ENCODE results near the gene TMEM161B.
"Not testable (repeated sequence)": the region's sequence is repeated elsewhere in the genome, so short reads cannot be mapped to it uniquely, and the experiment has no call there.

The TMEM161B gene

DNA sequence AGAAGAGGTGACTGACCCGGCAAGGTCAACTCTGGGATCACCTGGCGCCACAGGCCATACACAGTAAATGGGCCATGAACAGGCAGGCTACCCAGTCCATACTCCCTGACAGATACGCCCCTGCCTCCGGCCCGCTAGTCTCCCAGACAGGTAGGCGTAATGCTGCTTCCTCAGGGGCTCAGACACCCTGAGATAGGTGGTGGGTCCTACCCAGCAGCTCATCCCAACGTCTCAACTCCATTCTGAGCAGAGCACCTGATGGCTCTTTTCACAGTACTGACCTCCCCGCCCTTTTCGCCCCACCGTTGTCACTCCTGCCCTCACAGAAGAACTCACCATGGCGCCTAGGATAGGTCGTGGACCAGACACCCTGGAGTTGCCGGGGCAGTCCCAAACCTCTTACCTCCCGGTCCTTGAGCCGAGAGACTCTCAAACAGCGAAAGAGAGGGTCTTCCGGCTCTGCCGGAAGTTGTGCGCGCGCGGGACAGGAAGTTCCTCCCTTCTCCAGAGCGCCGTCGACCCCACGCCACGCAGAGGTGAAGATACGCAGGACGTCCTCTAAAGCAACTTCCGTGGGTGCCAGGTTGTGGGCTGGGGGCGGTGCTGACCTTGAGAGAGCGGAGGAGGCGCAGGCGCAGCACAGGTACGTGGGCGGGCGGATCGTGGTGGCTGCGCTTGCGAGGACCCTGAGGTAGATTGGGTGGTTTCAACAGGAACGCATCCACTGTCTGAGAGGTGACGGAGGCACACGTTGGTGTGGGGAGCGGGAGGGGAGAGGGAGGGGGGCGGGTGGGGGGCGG, at the start of gene TMEM161B:
TMEM161B (minus strand) TSS at position 461 of the 800 bp plus-strand sequence; CDS start at position 339, 122 bp downstream.
- DNase-seq (ENCODE audit: low read depth in 2 of 2) = peak; percentile 90 to 96

DNA sequence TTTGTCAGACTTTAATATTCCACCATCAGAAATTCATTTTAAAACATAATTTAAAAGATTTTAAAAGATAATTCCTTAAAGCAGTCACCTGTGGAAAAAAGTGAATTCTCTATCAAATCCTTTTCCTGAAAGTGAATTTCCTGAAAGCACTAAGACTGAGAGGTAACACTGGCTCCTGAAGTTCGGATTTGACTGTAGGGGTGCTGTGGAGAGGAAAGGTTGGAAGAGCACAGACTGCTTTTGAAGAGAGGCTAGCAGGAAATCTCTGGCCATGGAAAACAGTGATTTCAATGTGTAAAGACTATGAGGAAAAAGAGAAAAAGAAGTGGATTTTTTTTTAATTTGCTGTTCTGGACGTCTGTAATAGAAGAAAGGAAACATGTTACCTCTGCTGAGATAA, 35.7 kb upstream of the TMEM161B start:
- DNase-seq (ENCODE audit: low read depth in 2 of 2) = no peak

DNA sequence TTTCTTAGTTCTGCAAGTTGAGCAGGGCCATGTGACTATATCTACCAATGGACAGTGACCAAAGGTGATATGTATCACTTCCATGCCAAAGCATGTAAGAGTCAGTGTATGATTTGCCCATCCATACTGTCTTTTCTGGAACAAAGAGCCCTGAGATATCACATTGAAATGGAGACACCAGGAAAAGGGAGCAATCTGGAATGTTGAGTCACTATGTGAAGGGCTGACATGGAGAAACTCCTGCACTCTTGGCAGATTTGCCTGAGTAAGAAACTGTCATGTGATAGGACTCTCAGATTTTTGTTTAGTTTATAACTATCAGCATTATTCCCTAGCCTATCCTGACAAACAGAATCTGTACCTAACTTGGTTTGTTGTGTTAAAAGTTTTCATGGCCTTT, 29.8 kb upstream of the TMEM161B start:
- DNase-seq (ENCODE audit: low read depth in 2 of 2) = no peak

- no peak for DNase-seq (ENCODE audit: low read depth in 2 of 2)
Observed at GRCh38 chr5:88290801-88291200, 22.2 kb upstream of the TMEM161B start.

GRCh38 chr5:88288528-88289197, 20.0 kb upstream of the TMEM161B start:
- DNase-seq (ENCODE audit: low read depth in 2 of 2) = no peak

- DNase-seq (ENCODE audit: low read depth in 2 of 2) = no peak
Observed at GRCh38 chr5:88287846-88288527, 19.3 kb upstream of the TMEM161B start.

GRCh38 chr5:88287302-88287701, 18.7 kb upstream of the TMEM161B start:
- no peak for DNase-seq (ENCODE audit: low read depth in 2 of 2)

GRCh38 chr5:88283690-88284089, 15.0 kb upstream of the TMEM161B start:
- no peak for DNase-seq (ENCODE audit: low read depth in 2 of 2)

GRCh38 chr5:88281322-88281721, 12.7 kb upstream of the TMEM161B start:
- no peak for DNase-seq (ENCODE audit: low read depth in 2 of 2)

DNA sequence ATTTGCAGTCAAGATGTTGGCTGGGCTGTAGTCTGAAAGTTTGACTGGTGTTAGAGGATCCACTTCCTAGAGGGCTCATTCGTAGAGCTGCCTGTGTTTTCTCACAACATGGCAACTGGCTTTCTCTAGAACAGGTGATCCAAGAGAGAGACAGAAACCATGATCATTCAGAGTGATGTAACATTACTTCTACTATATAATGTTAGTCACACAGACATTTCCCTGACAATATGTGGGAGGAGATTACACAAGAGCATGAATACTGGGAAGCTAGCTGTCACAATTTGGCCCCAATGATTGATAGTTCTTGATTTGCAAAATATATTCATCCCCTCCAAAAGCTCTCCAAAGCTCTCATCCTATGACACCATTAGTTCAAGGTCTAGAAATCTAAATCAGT, 10.9 kb upstream of the TMEM161B start:
- no peak for DNase-seq (ENCODE audit: low read depth in 2 of 2)

- DNase-seq (ENCODE audit: low read depth in 2 of 2) = no peak
Observed at GRCh38 chr5:88276378-88276777, 7.7 kb upstream of the TMEM161B start.

- DNase-seq (ENCODE audit: low read depth in 2 of 2) = no peak
Observed at GRCh38 chr5:88275581-88275980, 6.9 kb upstream of the TMEM161B start.

DNA sequence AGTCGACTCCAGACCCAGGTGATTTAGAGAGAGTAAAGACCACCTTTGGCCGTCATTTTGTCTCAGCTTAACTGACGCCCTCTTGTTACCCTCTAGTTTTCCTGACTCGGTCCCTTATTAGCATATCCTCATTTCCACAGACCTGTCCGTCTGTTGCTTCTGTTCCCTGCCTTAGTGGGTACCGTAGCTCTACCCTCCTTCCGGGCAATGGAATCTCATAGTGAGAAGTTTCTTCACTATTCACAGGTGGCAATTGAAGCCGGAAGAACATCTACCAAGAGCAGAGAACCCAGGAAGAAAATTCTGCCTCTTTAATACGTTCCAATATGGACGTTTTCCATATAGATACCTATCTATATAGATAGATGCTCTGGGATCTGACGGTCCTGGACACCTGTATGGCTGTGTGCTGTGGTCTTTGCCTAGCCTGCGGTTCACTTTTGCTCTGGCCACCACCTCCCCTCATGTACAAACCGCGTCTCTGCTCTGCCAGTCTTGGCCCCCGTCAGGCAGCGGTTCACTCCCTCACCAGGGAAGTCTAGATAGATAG, 652 bp upstream of the TMEM161B start:
- DNase-seq (ENCODE audit: low read depth in 2 of 2) = no peak

DNA sequence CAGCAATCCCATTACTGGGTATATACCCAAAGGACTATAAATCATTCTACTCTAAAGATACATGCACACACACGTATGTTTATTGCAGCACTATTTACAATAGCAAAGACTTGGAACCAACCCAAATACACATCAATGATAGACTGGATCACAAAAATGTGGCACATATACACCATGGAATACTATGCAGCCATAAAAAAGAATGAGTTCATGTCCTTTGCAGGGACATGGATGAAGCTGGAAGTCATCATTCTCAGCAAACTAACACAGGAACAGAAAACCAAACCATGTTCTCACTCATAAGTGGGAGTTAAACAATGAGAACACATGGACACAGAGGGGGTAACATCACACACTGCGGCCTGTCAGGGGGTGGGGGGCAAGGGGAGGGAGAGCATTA, 4.1 kb downstream of the TMEM161B start:
- not testable (repeated sequence) for DNase-seq (ENCODE audit: low read depth in 2 of 2)

DNA sequence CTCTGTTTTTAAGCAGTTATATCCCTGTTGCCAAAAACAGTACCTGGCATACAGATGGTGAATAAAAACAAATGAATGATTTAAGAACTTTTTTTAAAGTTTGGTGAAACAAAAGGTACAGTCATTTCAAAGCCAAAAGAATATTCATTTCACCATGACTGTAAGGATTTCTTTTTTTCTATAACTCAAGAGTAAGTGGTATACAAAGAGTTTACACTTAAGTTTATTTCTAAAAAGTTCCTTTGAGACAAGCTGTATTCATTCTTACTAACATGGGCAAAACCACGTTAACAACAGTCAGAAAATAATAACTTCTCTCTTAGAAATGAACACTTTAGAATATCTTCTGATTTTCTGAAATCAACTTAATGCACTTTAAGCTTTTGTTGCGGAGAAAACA, 5.3 kb downstream of the TMEM161B start:
- no peak for DNase-seq (ENCODE audit: low read depth in 2 of 2)

- no peak for DNase-seq (ENCODE audit: low read depth in 2 of 2)
Observed at GRCh38 chr5:88262116-88262515, 6.5 kb downstream of the TMEM161B start.

DNA sequence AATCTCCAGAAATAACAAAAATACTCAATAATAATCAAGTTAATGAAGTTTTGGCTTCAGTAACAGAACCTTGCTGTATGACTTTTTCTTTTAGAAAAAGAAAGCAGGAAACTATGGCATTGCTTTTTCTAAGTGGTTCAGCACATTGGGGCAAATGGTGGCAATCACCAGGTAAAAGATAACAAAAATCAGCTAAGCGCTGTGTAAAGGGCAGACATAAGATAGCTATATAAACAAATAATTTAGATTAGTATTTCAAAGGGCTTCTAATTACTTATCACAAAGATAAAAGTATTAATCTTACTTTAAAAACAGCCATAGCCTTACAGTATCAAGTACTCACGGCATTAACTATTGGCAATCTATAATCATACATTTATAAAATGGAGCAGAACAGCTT, 10.0 kb downstream of the TMEM161B start:
- DNase-seq (ENCODE audit: low read depth in 2 of 2) = no peak

DNA sequence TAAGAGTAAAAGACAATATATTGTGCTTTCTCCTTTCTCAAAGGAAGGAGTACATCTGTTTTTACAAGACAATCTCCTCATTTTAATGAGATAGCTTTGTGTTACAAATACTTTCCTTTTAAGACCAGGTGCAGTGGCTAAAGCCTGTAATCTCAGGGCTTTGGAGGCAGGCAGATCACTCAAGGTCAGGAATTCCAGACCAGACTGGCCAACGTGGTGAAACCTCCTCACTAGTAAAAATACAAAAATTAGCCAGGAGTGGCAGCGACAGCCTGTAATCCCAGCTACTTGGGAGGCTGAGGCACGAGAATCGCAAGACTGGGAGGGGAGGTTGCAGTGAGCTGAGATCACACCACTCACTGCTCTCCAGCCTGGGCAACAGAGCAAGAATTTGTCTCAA, 11.8 kb downstream of the TMEM161B start:
- DNase-seq (ENCODE audit: low read depth in 2 of 2) = no peak

DNA sequence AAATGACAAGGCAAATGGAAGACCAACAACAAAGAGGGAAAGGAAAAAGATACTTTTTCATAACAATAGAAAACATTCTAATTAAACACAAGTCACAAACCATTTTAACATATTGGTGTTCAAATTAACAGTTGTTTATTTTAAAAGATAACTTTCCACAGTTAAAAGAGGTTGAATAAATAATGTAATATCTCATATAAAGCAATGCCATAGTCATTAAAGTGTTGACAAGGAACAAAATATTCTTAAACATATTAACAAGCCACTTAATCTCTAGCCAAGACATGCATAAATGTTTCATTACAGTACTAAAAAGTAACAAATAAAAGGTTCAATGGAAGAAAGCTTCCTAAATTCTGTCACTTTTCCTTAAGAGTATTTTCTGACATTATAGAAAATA, 12.6 kb downstream of the TMEM161B start:
- DNase-seq (ENCODE audit: low read depth in 2 of 2) = no peak

GRCh38 chr5:88254320-88254719, 14.3 kb downstream of the TMEM161B start:
- DNase-seq (ENCODE audit: low read depth in 2 of 2) = no peak

DNA sequence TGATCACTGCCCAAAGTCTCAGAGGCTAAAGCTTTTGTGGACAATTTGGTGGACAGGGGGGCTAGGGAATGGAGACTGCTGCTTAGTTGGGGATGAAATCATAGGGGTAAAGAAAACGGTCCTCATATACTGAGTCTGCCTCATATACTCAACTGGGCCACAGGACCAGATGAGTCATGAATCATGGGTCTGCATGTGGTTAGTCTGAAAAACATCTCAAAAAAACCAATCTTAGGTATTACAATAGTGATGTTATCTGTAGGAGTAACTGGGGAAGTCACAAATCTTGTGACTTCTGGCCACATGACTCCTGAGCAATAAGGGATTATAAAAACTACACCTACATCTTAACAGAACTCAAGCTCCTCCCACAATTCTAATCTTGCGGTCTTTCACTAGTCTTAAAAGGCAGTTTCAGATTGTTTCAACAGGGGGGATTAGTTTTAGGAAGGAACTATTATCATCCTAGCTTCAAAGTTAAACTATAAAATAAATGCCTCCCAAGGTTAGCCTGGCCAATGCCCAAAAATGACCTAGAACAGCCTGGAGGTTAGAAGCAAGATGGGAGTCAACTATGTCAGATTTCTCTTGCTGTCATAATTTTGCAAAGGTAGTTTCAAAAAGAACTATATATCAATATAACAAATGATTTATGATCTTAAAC, 17.5 kb downstream of the TMEM161B start:
- DNase-seq (ENCODE audit: low read depth in 2 of 2) = peak in 1 of 2 donors; percentile 16

GRCh38 chr5:88250010-88250409, 18.6 kb downstream of the TMEM161B start:
- DNase-seq (ENCODE audit: low read depth in 2 of 2) = no peak
